H1 (cell line): ENCODE results near the gene CTIF. TPM values are rescaled to one million over a fixed set of nuclear protein-coding genes. Genes with fewer than 3 reads are reported as not detected.

ENCODE experiments used
- ZNF274 ChIP-seq: IDR thresholded peaks from 2 replicates; pipeline ENCODE4 v1.7.0; 2012; ENCODE audit warnings: low read length, borderline replicate concordance; ENCODE audit errors: extremely low read depth
- polyA plus RNA-seq, 7 experiments: library from polyadenylated mRNA; depleted of rRNA in 3 of 7; stranded (reverse) in 5 of 7; unstranded in 2 of 7; fragments of >200 nt in 5 of 7; fragments of 200-250 nt in 2 of 7; gene quantifications; 1 replicate in 5 of 7; 2 replicates in 1 of 7; 4 replicates in 1 of 7; pipeline versions ENCODE4 v1.2.1 to v1.2.3, GENCODE V29; 2011 to 2013; ENCODE audit warnings: missing spikeins in 2 of 7, mixed read lengths in 2 of 7
- total RNA-seq: library from RNA; stranded (reverse); fragmentation: NEBNext Ultra II Directional; extraction: Animal tissue kit (Norgen Biotek cat#: 25700); gene quantifications from 2 replicates; pipeline ENCODE4 v1.2.1, GENCODE V29; 2021

CTIF gene
- total and polyA plus RNA-seq, 2 of the 8 experiments (the other 6 are each of a cell fraction or from before 2014, with no cell fraction given): 9.0 to 17.8 TPM

DNA sequence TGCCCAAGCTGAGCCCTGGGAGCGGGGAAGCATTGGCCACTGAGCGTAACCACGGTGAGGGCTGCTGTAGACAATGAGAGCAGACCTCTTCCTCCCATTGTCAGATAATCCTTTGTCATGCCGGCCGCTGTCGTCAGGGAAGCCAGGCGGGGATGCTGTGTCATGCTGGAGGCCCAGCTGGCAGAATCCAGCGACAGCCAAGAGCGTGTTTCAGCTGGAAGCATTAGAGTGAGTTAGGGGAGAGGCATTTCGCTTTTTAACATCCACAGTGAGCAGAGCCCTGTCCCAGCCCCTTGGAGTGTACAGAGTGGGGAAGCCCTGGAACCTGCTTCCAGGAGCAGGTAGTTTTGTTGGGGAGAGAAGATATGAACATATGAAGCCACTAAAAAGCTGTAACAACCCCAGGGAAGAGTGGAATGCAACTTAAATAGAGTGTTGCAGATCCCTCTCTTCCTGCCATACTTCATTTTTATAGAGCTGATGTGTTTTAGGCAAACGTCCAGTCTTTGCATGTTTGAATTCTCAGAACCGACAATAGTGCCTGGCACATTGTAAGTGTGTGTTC is 7.0 kb downstream of the CTIF start (continued):
- TF ChIP-seq ZNF274: no peak
